Activated B cell treated with CpG ODN at 0.5 μM for 24 hours (primary cell): ENCODE results near the gene FRMD5. TPM values are rescaled to one million over a fixed set of nuclear protein-coding genes. Genes with fewer than 3 reads are reported as not detected.

ENCODE experiments used
- ATAC-seq: fragments of 200-7000 bp; cut with Tn5 transposase; one replicate; pipeline ENCODE4 v1.10.0; 2021; ENCODE audit warnings: low read depth, mild to moderate bottlenecking, moderate library complexity
- CTCF ChIA-PET: fragments of 350-600 bp; sonication (Branson Sonifier 250); formaldehyde crosslinking; loops from one replicate; lab custom pipeline; 2021; ENCODE audit warnings: antibody characterized with exemption; lab: Charles Lee
- POLR2A ChIA-PET: fragments of 350-600 bp; sonication (Branson Sonifier 250); formaldehyde crosslinking; loops from one replicate; lab custom pipeline; 2021; ENCODE audit warnings: antibody characterized with exemption; lab: Charles Lee
- DNase-seq: peaks from one replicate; pipeline ENCODE4 v3.0.0; 2022
- H3K27ac Mint-ChIP-seq: one replicate; pipeline ENCODE4 v1.8.0; 2020; ENCODE audit warnings: mixed read lengths
- H3K27me3 Mint-ChIP-seq: one replicate; pipeline ENCODE4 v1.8.0; 2021; ENCODE audit warnings: mixed read lengths
- H3K36me3 Mint-ChIP-seq: one replicate; pipeline ENCODE4 v1.8.0; 2021; ENCODE audit warnings: low read depth, mixed read lengths
- H3K4me1 Mint-ChIP-seq: one replicate; pipeline ENCODE4 v1.8.0; 2021; ENCODE audit warnings: mixed read lengths
- H3K4me3 Mint-ChIP-seq: one replicate; pipeline ENCODE4 v1.8.0; 2020; ENCODE audit warnings: mild to moderate bottlenecking, mixed read lengths
- H3K9me3 Mint-ChIP-seq: one replicate; pipeline ENCODE4 v1.8.0; 2020; ENCODE audit warnings: mixed read lengths
- intact Hi-C: fragments of 100-400 bp; cut with micrococcal nuclease; formaldehyde crosslinking; loops from one replicate; pipeline ENCODE4 v1.15.1; 2024
- total RNA-seq: library from RNA; stranded (reverse); gene quantifications from 2 replicates; pipeline ENCODE4 v1.2.3, GENCODE V29; 2022
- TF ChIP-seq, protein P1 (sequence below): fragments of 200-600 bp; IDR thresholded peaks from one replicate; pipeline ENCODE4 v1.8.0; 2022; ENCODE audit warnings: antibody characterized with exemption, mild to moderate bottlenecking

Gene FRMD5
- total RNA-seq, 1 donor from 2014 or later = 0.53 TPM

DNA sequence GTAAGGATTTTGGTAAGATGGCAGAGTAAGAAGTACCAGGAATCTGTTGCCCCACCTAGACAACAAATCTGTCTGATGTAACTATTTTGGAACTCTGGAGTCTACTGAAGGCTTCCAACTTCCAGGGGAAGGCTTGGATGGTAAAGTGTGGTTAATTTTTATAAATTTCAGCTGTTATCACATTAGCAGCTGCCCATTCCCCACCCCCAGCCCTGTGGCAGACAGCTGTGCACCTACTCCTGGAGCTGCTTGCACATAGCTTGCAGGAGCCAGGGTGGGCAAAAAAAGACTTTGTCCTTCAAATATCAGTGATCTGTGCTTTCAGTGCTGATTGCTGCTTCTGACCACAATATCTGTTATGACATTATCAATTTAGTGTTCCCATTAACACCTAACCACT is 47.4 kb downstream of the FRMD5 start:
- ChIA-PET CTCF (no interaction called here), POLR2A (no interaction called here)
- Mint-ChIP-seq H3K36me3 (no peaks in the 10 kb centered on the region), H3K9me3 (no peaks in the 10 kb centered on the region), H3K4me1 (no peaks in the 10 kb centered on the region), H3K4me3 (no peak overlapping the region), H3K27ac (no peak overlapping the region), H3K27me3 (peaks cover 21% of the 10 kb centered on the region)
- ATAC-seq (no peak), DNase-seq (no peak)
- intact Hi-C loops = no loop called here
- TF ChIP-seq, protein P1, sequence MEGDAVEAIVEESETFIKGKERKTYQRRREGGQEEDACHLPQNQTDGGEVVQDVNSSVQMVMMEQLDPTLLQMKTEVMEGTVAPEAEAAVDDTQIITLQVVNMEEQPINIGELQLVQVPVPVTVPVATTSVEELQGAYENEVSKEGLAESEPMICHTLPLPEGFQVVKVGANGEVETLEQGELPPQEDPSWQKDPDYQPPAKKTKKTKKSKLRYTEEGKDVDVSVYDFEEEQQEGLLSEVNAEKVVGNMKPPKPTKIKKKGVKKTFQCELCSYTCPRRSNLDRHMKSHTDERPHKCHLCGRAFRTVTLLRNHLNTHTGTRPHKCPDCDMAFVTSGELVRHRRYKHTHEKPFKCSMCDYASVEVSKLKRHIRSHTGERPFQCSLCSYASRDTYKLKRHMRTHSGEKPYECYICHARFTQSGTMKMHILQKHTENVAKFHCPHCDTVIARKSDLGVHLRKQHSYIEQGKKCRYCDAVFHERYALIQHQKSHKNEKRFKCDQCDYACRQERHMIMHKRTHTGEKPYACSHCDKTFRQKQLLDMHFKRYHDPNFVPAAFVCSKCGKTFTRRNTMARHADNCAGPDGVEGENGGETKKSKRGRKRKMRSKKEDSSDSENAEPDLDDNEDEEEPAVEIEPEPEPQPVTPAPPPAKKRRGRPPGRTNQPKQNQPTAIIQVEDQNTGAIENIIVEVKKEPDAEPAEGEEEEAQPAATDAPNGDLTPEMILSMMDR = no peak

DNA sequence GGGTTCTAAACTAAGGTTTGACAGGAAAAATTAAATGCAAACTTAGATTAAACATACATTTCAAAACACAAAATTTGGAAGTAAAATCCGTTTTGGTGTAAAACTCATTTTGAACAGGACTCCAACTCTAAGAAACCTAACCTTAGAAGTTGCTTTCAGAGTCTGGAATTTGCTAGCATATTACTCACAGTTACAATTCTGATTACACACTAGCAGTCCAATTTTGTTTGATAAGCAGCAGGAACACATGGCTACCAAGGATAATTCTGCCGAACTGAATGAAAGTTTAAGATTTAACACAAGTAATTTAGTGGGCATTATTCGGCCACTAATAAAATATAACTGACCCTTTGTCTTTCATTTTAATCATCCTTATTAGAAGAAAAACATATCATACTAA is 49.6 kb downstream of the FRMD5 start:
- ChIA-PET CTCF (no interaction called here), POLR2A (no interaction called here)
- TF ChIP-seq, protein P1 = no peak
- intact Hi-C loops = no loop called here
- no peaks in the 10 kb centered on the region for H3K9me3 Mint-ChIP-seq
- H3K27ac Mint-ChIP-seq = no peak overlapping the region
- no peaks in the 10 kb centered on the region for H3K36me3 Mint-ChIP-seq
- no peak overlapping the region for H3K4me3 Mint-ChIP-seq
- peaks cover 17% of the 10 kb centered on the region for H3K27me3 Mint-ChIP-seq
- no peak for ATAC-seq
- no peak for DNase-seq
- no peaks in the 10 kb centered on the region for H3K4me1 Mint-ChIP-seq

DNA sequence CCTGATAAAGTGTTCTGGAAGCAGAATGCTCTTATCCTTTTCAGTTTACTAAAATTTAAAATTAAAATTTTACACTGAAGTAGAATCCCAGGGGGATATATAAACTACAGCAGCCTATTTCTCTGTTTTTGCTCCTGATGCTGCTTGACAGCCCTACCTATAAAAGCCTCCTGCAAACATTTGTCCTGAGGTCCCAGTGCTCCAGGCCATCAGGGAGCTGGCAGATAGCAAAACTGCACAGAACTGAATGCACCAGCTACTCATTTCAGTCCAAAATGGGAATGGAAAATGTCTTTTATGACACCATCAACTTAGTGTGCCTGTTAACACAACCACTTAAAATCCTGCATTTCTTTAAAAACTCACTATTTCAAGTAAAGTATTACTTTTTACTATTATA is 50.1 kb downstream of the FRMD5 start:
- no peak for ATAC-seq
- Mint-ChIP-seq H3K4me3 (no peak overlapping the region), H3K9me3 (no peaks in the 10 kb centered on the region), H3K4me1 (no peaks in the 10 kb centered on the region), H3K27ac (no peak overlapping the region), H3K36me3 (no peaks in the 10 kb centered on the region), H3K27me3 (peaks cover 16% of the 10 kb centered on the region)
- intact Hi-C loops = no loop called here
- ChIA-PET POLR2A (no interaction called here), CTCF (no interaction called here)
- DNase-seq = no peak
- TF ChIP-seq, protein P1 = no peak

DNA sequence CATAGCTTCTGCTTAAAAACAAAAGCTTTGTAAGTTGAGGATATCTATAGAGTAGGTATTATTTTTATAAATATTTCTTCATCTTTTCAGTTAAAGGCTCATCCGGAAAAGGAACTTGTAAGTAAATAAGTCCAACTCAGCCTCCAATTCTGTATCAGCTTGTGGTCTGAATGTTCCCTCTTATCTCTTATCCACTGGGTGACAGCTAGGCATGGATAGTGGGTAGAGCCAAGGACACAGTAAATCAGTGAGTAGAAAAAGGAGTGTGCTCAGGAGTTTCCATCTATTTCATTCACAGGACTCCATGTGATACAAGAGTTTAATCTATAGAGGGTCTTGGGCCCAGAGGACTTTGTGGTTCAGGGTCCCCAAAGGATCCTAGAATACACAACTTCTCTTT is 50.9 kb downstream of the FRMD5 start:
- Mint-ChIP-seq H3K4me3 (no peak overlapping the region), H3K4me1 (no peaks in the 10 kb centered on the region), H3K9me3 (no peaks in the 10 kb centered on the region), H3K27me3 (peaks cover 12% of the 10 kb centered on the region), H3K36me3 (no peaks in the 10 kb centered on the region), H3K27ac (no peak overlapping the region)
- CTCF ChIA-PET = no interaction called here
- POLR2A ChIA-PET = no interaction called here
- ATAC-seq (no peak), DNase-seq (no peak)
- TF ChIP-seq, protein P1 = no peak
- intact Hi-C loops = no loop called here

DNA sequence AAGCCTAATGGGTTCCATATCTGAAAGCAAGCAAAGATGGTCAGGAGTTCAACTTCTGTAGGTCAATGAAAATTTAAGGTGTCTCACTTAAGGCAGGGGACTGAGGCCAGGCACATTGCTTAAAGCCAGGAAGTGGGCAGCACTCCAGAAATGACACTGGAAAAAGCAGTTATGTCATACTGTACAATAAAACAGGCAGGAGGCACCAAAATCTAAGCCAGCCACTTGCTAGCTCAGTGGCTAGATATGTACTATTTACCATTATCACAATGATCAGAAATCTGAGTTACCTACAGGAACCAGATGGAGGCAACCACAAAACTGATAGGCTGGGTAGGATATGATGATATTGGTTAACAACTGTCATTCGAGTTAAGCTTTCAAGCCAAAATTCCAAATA is 57.3 kb downstream of the FRMD5 start:
- Mint-ChIP-seq H3K27me3 (peaks cover 6% of the 10 kb centered on the region), H3K36me3 (no peaks in the 10 kb centered on the region), H3K4me1 (no peaks in the 10 kb centered on the region), H3K9me3 (no peaks in the 10 kb centered on the region), H3K27ac (no peak overlapping the region), H3K4me3 (no peak overlapping the region)
- TF ChIP-seq, protein P1 = no peak
- DNase-seq (no peak), ATAC-seq (no peak)
- ChIA-PET POLR2A (no interaction called here), CTCF (no interaction called here)
- intact Hi-C loops = no loop called here
